PC-9 (cell line): ENCODE results near the gene GLS2. TPM values are rescaled to one million over a fixed set of nuclear protein-coding genes. Genes with fewer than 3 reads are reported as not detected.

Experiments
- BruUV-seq: library from RNA; stranded (reverse); fragments of 400-500 nt; replicated peaks from 2 replicates; lab custom pipeline; 2021; lab: Mats Ljungman, UMichigan
- CTCF ChIA-PET: fragments of 300-600 bp; sonication (Branson Sonifier 250); formaldehyde crosslinking; loops from one replicate; lab custom pipeline; 2022; ENCODE audit warnings: antibody characterized with exemption; lab: Charles Lee
- POLR2A ChIA-PET: fragments of 300-600 bp; sonication (Branson Sonifier 250); formaldehyde crosslinking; loops from one replicate; lab custom pipeline; 2022; ENCODE audit warnings: antibody characterized with exemption; ENCODE audit not compliant: unreplicated experiment; lab: Charles Lee
- DNase-seq, 2 experiments: peaks; one replicate each; pipeline versions ENCODE4 v3.0.0 to v3.0.0-alpha.2; 2015 to 2022; ENCODE audit warnings: mixed read lengths in 1 of 2
- H2AFZ ChIP-seq: fragments of 200-600 bp; sonication (generic); 2 replicates; pipeline ENCODE4 v1.8.1; 2017; ENCODE audit warnings: antibody characterized with exemption
- H3F3A ChIP-seq: fragments of 200-600 bp; sonication (generic); 2 replicates; pipeline ENCODE4 v1.8.1; 2017; ENCODE audit warnings: antibody characterized with exemption, mild to moderate bottlenecking, low read depth; ENCODE audit not compliant: insufficient read depth
- H3K27ac ChIP-seq: fragments of 200-600 bp; sonication (generic); 2 replicates; pipeline ENCODE4 v1.6.1; 2016; ENCODE audit warnings: mixed run types
- H3K27me3 ChIP-seq: fragments of 200-600 bp; sonication (generic); 2 replicates; pipeline ENCODE4 v1.6.1; 2016; ENCODE audit warnings: low read depth, mixed run types; ENCODE audit not compliant: insufficient read depth
- H3K36me3 ChIP-seq: fragments of 200-600 bp; sonication (generic); 2 replicates; pipeline ENCODE4 v1.6.1; 2016; ENCODE audit warnings: low read depth, mixed run types
- H3K4me1 ChIP-seq: fragments of 200-600 bp; sonication (generic); replicated peaks from 2 replicates; pipeline ENCODE4 v1.6.1; 2016; ENCODE audit warnings: mixed run types; ENCODE audit not compliant: insufficient read depth
- H3K4me2 ChIP-seq: fragments of 200-600 bp; sonication (generic); 2 replicates; pipeline ENCODE4 v1.6.1; 2017; ENCODE audit warnings: mixed run types
- H3K4me3 ChIP-seq: fragments of 200-600 bp; sonication (generic); 2 replicates; pipeline ENCODE4 v1.6.1; 2016; ENCODE audit warnings: mixed run types
- H3K79me2 ChIP-seq: fragments of 200-600 bp; sonication (generic); 2 replicates; pipeline ENCODE4 v1.6.1; 2017; ENCODE audit warnings: low read depth, mixed run types
- H3K9me2 ChIP-seq: fragments of 200-600 bp; sonication (generic); 2 replicates; pipeline ENCODE4 v1.8.1; 2017; ENCODE audit warnings: mild to moderate bottlenecking; ENCODE audit not compliant: insufficient read depth
- H3K9me3 ChIP-seq: fragments of 200-600 bp; sonication (generic); 2 replicates; pipeline ENCODE4 v1.8.1; 2016; ENCODE audit warnings: low read depth; ENCODE audit not compliant: insufficient read depth
- H4K20me1 ChIP-seq: fragments of 200-600 bp; sonication (generic); 2 replicates; pipeline ENCODE4 v1.8.1; 2017; ENCODE audit not compliant: insufficient read depth
- EZH2 ChIP-seq: fragments of 200-600 bp; sonication (generic); IDR thresholded peaks from 2 replicates; pipeline ENCODE4 v1.8.0; 2017; ENCODE audit warnings: antibody characterized with exemption, low read depth
- intact Hi-C: fragments of 100-400 bp; cut with micrococcal nuclease; formaldehyde crosslinking; loops from one replicate; pipeline ENCODE4 v1.10.0; 2022; ENCODE audit not compliant: unreplicated experiment
- total RNA-seq: library from RNA; stranded (reverse); gene quantifications from 2 replicates; pipeline ENCODE4 v1.2.3, GENCODE V29; 2021
- TF ChIP-seq, protein P1 (sequence below): fragments of 200-600 bp; sonication (generic); conservative IDR thresholded peaks from 2 replicates; pipeline ENCODE4 v1.6.1; 2017; ENCODE audit warnings: mixed run types, antibody characterized with exemption, mild to moderate bottlenecking, moderate library complexity

GLS2 gene
- total RNA-seq, 1 experiment from 2014 or later: 1.3 TPM

DNA sequence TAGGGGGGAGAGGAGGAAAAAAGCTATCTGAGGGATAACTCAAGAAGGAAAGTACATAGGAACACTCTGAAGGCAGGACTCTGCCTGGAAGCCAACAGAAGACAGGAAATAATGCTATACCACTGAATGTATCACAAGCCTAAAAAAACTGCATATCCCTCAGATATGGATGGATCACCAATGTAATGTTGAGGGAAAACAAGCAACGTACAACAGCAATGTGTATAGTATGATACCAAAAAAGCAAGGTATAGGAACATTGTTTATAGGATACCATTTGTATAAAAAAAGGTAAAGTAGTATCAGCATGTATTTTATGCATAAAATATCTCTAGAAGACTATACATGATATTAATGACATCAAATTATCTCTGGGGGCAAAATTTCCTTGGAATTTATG lies 3.4 kb downstream of the GLS2 start:
- Histone ChIP-seq H3K4me3 (no peak overlapping the region), H3K27ac (no peak overlapping the region), H3K9me2 (no peaks in the 10 kb centered on the region), H3K4me2 (no peak overlapping the region), H3K36me3 (no peaks in the 10 kb centered on the region), H3K79me2 (no peaks in the 10 kb centered on the region), H3F3A (no peaks in the 10 kb centered on the region), H3K4me1 (no peaks in the 10 kb centered on the region), H4K20me1 (no peaks in the 10 kb centered on the region), H2AFZ (no peak overlapping the region), H3K27me3 (no peaks in the 10 kb centered on the region), H3K9me3 (no peaks in the 10 kb centered on the region)
- POLR2A ChIA-PET: no interaction called here
- TF ChIP-seq, protein P1, sequence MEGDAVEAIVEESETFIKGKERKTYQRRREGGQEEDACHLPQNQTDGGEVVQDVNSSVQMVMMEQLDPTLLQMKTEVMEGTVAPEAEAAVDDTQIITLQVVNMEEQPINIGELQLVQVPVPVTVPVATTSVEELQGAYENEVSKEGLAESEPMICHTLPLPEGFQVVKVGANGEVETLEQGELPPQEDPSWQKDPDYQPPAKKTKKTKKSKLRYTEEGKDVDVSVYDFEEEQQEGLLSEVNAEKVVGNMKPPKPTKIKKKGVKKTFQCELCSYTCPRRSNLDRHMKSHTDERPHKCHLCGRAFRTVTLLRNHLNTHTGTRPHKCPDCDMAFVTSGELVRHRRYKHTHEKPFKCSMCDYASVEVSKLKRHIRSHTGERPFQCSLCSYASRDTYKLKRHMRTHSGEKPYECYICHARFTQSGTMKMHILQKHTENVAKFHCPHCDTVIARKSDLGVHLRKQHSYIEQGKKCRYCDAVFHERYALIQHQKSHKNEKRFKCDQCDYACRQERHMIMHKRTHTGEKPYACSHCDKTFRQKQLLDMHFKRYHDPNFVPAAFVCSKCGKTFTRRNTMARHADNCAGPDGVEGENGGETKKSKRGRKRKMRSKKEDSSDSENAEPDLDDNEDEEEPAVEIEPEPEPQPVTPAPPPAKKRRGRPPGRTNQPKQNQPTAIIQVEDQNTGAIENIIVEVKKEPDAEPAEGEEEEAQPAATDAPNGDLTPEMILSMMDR: no peak
- TF ChIP-seq EZH2: no peak
- no peak for DNase-seq
- CTCF ChIA-PET: no interaction called here
- no TSS peak for BruUV-seq
- intact Hi-C loops: no loop called here

DNA sequence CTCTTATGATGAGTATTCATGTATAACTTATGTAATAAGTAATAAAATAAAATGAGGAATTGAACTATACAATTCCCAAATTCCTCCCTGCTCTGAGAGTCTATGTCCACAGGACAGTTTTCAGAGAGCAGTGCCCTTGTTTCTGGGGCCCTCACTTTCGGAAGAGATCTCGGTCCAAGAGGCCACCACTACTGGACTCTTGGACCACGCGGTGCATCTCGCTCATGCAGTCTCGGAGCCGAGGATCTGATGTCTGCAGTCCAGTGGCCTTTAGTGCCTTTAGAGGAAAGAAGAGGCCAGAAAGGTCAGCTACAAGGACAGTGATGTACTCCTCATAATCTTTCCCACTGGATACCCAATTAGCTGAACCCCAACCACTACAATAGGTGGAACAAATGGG lies 8.3 kb downstream of the GLS2 start:
- TF ChIP-seq, protein P1: no peak
- TF ChIP-seq EZH2: no peak
- H3K36me3 ChIP-seq: no peaks in the 10 kb centered on the region
- ChIA-PET CTCF (no interaction called here), POLR2A (no interaction called here)
- H4K20me1 ChIP-seq: no peaks in the 10 kb centered on the region
- no peak for DNase-seq
- H3K27me3 ChIP-seq: no peaks in the 10 kb centered on the region
- H2AFZ ChIP-seq: no peak overlapping the region
- H3F3A ChIP-seq: no peaks in the 10 kb centered on the region
- H3K79me2 ChIP-seq: no peaks in the 10 kb centered on the region
- intact Hi-C loops: no loop called here
- no TSS peak for BruUV-seq
- no peaks in the 10 kb centered on the region for H3K4me1 ChIP-seq
- H3K4me2 ChIP-seq: no peak overlapping the region
- H3K9me3 ChIP-seq: no peaks in the 10 kb centered on the region
- H3K27ac ChIP-seq: no peak overlapping the region
- no peaks in the 10 kb centered on the region for H3K9me2 ChIP-seq
- H3K4me3 ChIP-seq: no peak overlapping the region

DNA sequence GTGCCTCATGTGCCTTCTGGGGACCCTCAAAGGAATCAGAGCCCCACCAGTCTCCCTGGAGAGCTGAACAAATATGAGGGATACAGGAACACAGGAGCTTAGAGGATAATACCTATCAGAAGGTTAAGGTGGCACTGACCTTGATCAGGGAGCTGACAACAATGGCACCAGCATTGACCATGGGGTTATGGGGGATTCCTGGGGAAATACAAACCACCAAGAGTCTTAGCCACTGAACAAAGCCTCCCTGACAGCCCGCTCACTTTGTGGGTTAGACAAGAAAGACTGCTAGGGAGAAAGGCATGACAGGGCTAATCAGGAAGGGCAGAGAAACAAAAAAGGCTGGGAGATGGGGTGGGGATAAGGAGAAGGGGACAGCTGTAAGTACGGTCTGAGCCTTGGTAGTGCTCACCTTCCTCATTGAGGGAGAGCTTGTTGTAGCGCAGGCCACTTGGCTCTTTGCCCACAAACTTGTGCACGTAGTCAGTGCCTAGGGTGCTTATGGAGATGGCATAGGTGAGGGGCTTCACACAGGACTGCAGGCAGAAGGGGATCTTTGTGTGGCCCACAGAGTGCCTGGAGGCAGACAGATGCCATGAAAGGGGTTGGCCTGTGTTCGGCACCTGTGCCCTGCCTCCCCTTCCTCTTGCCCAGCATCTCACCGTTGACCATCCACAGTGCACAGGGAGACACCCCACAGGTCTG lies 10.3 kb downstream of the GLS2 start:
- Histone ChIP-seq H3K27ac (no peak overlapping the region), H3K79me2 (no peaks in the 10 kb centered on the region), H3K9me2 (no peaks in the 10 kb centered on the region), H3K4me3 (no peak overlapping the region), H3F3A (no peaks in the 10 kb centered on the region), H3K9me3 (no peaks in the 10 kb centered on the region), H3K36me3 (no peaks in the 10 kb centered on the region), H4K20me1 (no peaks in the 10 kb centered on the region), H3K4me1 (no peaks in the 10 kb centered on the region), H3K27me3 (no peaks in the 10 kb centered on the region), H2AFZ (no peak overlapping the region), H3K4me2 (no peak overlapping the region)
- no peak for TF ChIP-seq EZH2
- TF ChIP-seq, protein P1: no peak
- POLR2A ChIA-PET: no interaction called here
- no peak for DNase-seq
- intact Hi-C loops: no loop called here
- CTCF ChIA-PET: no interaction called here
- no TSS peak for BruUV-seq
